Stomach (tissue), 9 donors: ENCODE data around the gene SYT6. TPM values are rescaled to one million over a fixed set of nuclear protein-coding genes. Genes with fewer than 3 reads are reported as not detected.

Source experiments
- DNase-seq, 2 donors: peaks; one replicate each; pipeline versions ENCODE4 v3.0.0 to v3.0.0-alpha.2; 2013 to 2019
- H3K27ac ChIP-seq, 5 donors: fragments of 200-600 bp in 4 of 5; sonication (generic) in 4 of 5; one replicate each; pipeline ENCODE4 v1.5.1; 2013 to 2019; ENCODE audit warnings: mild to moderate bottlenecking in 1 of 5, moderate library complexity in 1 of 5
- H3K27me3 ChIP-seq, 3 donors: fragments of 200-600 bp; sonication (generic); one replicate each; pipeline ENCODE4 v1.5.1; 2017 to 2019; ENCODE audit warnings: mixed run types in 1 of 3
- H3K36me3 ChIP-seq, 4 donors: fragments of 200-600 bp; sonication (generic); 1 replicate in 3 of 4; 2 replicates in 1 of 4; pipeline ENCODE4 v1.5.1; 2016 to 2019
- H3K4me1 ChIP-seq, 4 donors: fragments of 200-600 bp; sonication (generic); one replicate each; pipeline ENCODE4 v1.5.1; 2016 to 2019
- H3K4me3 ChIP-seq, 4 donors: fragments of 200-600 bp; sonication (generic) in 3 of 4; one replicate each; pipeline ENCODE4 v1.5.1; 2016 to 2019; ENCODE audit warnings: mild to moderate bottlenecking in 1 of 4
- H3K9me3 ChIP-seq, 4 donors: fragments of 200-600 bp; sonication (generic); one replicate each; pipeline ENCODE4 v1.5.1; 2016 to 2019
- EP300 ChIP-seq: sonication (generic); formaldehyde crosslinking; IDR thresholded peaks from one replicate; pipeline ENCODE4 v1.6.1; 2017; ENCODE audit warnings: antibody characterized with exemption
- POLR2A ChIP-seq, 4 donors: fragments of 450-650 bp; IDR thresholded peaks; one replicate each; pipeline ENCODE4 v1.6.1; 2016; ENCODE audit warnings: antibody characterized with exemption in 4 of 4, control low read depth in 2 of 4, mild to moderate bottlenecking in 1 of 4, moderate library complexity in 1 of 4
- POLR2AphosphoS5 ChIP-seq, 3 donors: sonication (generic); formaldehyde crosslinking; IDR thresholded peaks; one replicate each; pipeline ENCODE4 v1.6.1; 2016; ENCODE audit warnings: antibody characterized with exemption in 3 of 3
- WGBS, 5 donors: extraction: QIAGEN DNeasy Blood & Tissue Kit in 3 of 5; methylation state at CpG; one replicate each; pipeline versions ENCODE4 v1.1.5 to v1.1.7; 2013 to 2018; 5-methylcytosine and 5-hydroxymethylcytosine counted together
- intact Hi-C: fragments of 100-400 bp; cut with DNase I; formaldehyde crosslinking; loops from one replicate; pipeline ENCODE4 v1.15.1; 2023; ENCODE audit warnings: low total_unique reads
- polyA plus RNA-seq, 3 donors: library from polyadenylated mRNA; stranded (reverse); fragments of 200-250 nt; gene quantifications; one replicate each; pipeline ENCODE4 v1.2.3, GENCODE V29; 2013
- total RNA-seq, 5 donors: library from RNA; depleted of rRNA; stranded (reverse); fragments of >200 nt; gene quantifications; one replicate each; pipeline versions ENCODE4 v1.1.0 to v1.2.3, GENCODE V29; 2014 to 2016
- TF ChIP-seq, protein P1 (sequence below), 7 experiments: fragments of 450-650 bp in 4 of 7; fragments of 200-600 bp in 3 of 7; sonication (generic) in 3 of 7; IDR thresholded peaks; one replicate each; pipeline ENCODE4 v1.5.1; 2016 to 2019; ENCODE audit warnings: antibody characterized with exemption in 7 of 7, control low read depth in 2 of 7, mild to moderate bottlenecking in 1 of 7
- donor health status: healthy with polysubstance abuse.
- donor health status: Bipolar disorder and iron deficiency.
- donor health status: healthy.

The SYT6 gene
- total and polyA plus RNA-seq, 8 donors: 0.18 to 86.6 (median 1.7) TPM; not detected in 4

DNA sequence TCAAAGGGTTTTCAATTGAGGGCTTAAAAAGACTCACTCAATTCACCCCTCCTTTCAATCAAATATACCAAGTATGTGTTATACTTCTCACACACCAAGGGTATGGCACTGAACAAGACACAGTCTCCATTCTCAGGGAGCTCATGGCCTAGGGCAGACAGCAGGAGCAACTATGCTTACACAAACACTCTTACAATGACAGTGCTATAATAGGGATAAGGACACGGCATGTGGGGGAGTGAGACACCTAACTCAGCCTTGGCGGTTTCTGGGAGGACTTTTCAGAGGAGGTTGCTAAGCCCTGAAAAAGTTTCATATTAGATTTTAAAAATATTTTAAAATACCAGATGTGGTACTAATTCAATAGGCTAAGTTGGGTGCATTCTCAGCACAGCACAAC lies 22.7 kb upstream of the SYT6 start:
- no peak overlapping the region for H3K27ac ChIP-seq
- H3K4me3 ChIP-seq: no peak overlapping the region
- peaks cover 0 to 5% (median 0%) of the 10 kb centered on the region in 4 donors for H3K4me1 ChIP-seq
- TF ChIP-seq, protein P1, sequence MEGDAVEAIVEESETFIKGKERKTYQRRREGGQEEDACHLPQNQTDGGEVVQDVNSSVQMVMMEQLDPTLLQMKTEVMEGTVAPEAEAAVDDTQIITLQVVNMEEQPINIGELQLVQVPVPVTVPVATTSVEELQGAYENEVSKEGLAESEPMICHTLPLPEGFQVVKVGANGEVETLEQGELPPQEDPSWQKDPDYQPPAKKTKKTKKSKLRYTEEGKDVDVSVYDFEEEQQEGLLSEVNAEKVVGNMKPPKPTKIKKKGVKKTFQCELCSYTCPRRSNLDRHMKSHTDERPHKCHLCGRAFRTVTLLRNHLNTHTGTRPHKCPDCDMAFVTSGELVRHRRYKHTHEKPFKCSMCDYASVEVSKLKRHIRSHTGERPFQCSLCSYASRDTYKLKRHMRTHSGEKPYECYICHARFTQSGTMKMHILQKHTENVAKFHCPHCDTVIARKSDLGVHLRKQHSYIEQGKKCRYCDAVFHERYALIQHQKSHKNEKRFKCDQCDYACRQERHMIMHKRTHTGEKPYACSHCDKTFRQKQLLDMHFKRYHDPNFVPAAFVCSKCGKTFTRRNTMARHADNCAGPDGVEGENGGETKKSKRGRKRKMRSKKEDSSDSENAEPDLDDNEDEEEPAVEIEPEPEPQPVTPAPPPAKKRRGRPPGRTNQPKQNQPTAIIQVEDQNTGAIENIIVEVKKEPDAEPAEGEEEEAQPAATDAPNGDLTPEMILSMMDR (IDR thresholded peaks at IDR 0.05): no peak
- TF ChIP-seq EP300: no peak
- TF ChIP-seq POLR2A (IDR thresholded peaks at IDR 0.05): no peak
- no peak for TF ChIP-seq POLR2AphosphoS5 (IDR thresholded peaks at IDR 0.05)
- intact Hi-C loops: no loop called here
- no peaks in the 10 kb centered on the region for H3K9me3 ChIP-seq
- H3K36me3 ChIP-seq: no peaks in the 10 kb centered on the region
- DNase-seq: no peak
- H3K27me3 ChIP-seq: no peaks in the 10 kb centered on the region
- WGBS, 5 donors: 73 to 89% (median 74%) methylated on average over 2 of the region's 2 CpGs

GRCh38 chr1:114173680-114174079 lies 20.0 kb upstream of the SYT6 start:
- Histone ChIP-seq H3K27me3 (no peaks in the 10 kb centered on the region), H3K4me3 (no peak overlapping the region), H3K36me3 (no peaks in the 10 kb centered on the region), H3K9me3 (no peaks in the 10 kb centered on the region), H3K4me1 (peaks cover 0 to 5% (median 0%) of the 10 kb centered on the region in 4 donors), H3K27ac (no peak overlapping the region)
- intact Hi-C loops: no loop called here
- 72 to 90% (median 75%) methylated on average over 5 of the region's 5 CpGs for WGBS, 5 donors
- no peak for DNase-seq
- TF ChIP-seq POLR2A (IDR thresholded peaks at IDR 0.05): no peak
- TF ChIP-seq, protein P1 (IDR thresholded peaks at IDR 0.05): no peak
- TF ChIP-seq POLR2AphosphoS5 (IDR thresholded peaks at IDR 0.05): no peak
- no peak for TF ChIP-seq EP300

GRCh38 chr1:114169509-114169908 lies 15.8 kb upstream of the SYT6 start:
- WGBS, 5 donors: 74 to 81% (median 80%) methylated on average over 3 of the region's 3 CpGs
- intact Hi-C loops: no loop called here

GRCh38 chr1:114167226-114167625 lies 13.6 kb upstream of the SYT6 start:
- no peaks in the 10 kb centered on the region for H3K4me1 ChIP-seq
- peaks cover 0 to 13% (median 0%) of the 10 kb centered on the region in 3 donors for H3K27me3 ChIP-seq
- WGBS, 5 donors: 61 to 70% (median 65%) methylated on average over 3 of the region's 3 CpGs
- H3K9me3 ChIP-seq: no peaks in the 10 kb centered on the region
- H3K36me3 ChIP-seq: no peaks in the 10 kb centered on the region
- TF ChIP-seq POLR2AphosphoS5 (IDR thresholded peaks at IDR 0.05) (no peak), POLR2A (IDR thresholded peaks at IDR 0.05) (no peak), EP300 (no peak)
- TF ChIP-seq, protein P1 (IDR thresholded peaks at IDR 0.05): no peak
- no peak overlapping the region for H3K27ac ChIP-seq
- intact Hi-C loops: no loop called here
- H3K4me3 ChIP-seq: no peak overlapping the region
- no peak for DNase-seq

More at GRCh38 chr1:114169509-114169908, 15.8 kb upstream of the SYT6 start:
- no peaks in the 10 kb centered on the region for H3K9me3 ChIP-seq
- H3K27ac ChIP-seq: no peak overlapping the region
- no peaks in the 10 kb centered on the region for H3K36me3 ChIP-seq
- no peak for TF ChIP-seq POLR2A (IDR thresholded peaks at IDR 0.05)
- no peak for TF ChIP-seq EP300
- TF ChIP-seq, protein P1 (IDR thresholded peaks at IDR 0.05): no peak
- no peak for TF ChIP-seq POLR2AphosphoS5 (IDR thresholded peaks at IDR 0.05)
- H3K4me1 ChIP-seq: no peaks in the 10 kb centered on the region
- DNase-seq: no peak
- H3K4me3 ChIP-seq: no peak overlapping the region
- peaks cover 0 to 13% (median 0%) of the 10 kb centered on the region in 3 donors for H3K27me3 ChIP-seq
